ENCODE measurements around the gene FLRT2.

FLRT2 gene

DNA sequence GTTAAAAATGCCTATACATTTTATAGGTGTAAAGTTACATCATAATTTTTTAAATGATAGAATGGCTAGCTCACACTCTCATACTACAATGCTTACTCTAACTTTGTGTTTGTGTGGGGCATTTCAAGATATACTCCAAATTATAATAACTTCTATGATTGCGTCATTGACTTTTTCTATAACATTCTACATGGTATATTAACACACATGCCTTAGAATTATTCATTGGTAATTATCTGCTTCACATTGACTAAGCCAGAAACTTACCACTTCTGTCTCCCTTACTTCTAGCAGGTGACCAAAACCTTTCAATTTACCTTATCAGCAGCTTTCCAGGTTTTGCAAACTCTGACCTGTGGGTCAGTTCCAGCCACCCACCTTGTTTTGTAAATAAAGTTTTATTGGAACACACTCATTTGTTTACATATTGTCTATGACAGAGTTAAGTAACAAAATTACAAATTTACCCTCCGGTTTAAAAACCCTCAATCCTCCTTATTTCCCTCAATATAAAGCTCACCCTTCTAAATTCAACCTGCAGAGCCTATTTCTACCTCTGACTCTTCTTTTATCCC lies 12.7 kb upstream of the FLRT2 start:
- no peak for TF ChIP-seq FOXP2 (optimal IDR thresholded peaks at IDR 0.05; ENCODE audit: borderline replicate concordance, extremely low read depth, extremely low read length, insufficient read depth)
- TF ChIP-seq, protein P1, sequence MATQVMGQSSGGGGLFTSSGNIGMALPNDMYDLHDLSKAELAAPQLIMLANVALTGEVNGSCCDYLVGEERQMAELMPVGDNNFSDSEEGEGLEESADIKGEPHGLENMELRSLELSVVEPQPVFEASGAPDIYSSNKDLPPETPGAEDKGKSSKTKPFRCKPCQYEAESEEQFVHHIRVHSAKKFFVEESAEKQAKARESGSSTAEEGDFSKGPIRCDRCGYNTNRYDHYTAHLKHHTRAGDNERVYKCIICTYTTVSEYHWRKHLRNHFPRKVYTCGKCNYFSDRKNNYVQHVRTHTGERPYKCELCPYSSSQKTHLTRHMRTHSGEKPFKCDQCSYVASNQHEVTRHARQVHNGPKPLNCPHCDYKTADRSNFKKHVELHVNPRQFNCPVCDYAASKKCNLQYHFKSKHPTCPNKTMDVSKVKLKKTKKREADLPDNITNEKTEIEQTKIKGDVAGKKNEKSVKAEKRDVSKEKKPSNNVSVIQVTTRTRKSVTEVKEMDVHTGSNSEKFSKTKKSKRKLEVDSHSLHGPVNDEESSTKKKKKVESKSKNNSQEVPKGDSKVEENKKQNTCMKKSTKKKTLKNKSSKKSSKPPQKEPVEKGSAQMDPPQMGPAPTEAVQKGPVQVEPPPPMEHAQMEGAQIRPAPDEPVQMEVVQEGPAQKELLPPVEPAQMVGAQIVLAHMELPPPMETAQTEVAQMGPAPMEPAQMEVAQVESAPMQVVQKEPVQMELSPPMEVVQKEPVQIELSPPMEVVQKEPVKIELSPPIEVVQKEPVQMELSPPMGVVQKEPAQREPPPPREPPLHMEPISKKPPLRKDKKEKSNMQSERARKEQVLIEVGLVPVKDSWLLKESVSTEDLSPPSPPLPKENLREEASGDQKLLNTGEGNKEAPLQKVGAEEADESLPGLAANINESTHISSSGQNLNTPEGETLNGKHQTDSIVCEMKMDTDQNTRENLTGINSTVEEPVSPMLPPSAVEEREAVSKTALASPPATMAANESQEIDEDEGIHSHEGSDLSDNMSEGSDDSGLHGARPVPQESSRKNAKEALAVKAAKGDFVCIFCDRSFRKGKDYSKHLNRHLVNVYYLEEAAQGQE (IDR thresholded peaks at IDR 0.05; ENCODE audit: insufficient read depth in 1 of 2, low read depth in 2 of 2, low read length in 2 of 2): no peak
- no peak for TF ChIP-seq POLR2AphosphoS5 (IDR thresholded peaks at IDR 0.05; ENCODE audit: low read depth, low read length)
- TF ChIP-seq SIN3A (IDR thresholded peaks at IDR 0.05; ENCODE audit: borderline replicate concordance, insufficient read depth, low read length): no peak
- TF ChIP-seq TAF1 (IDR thresholded peaks at IDR 0.05; ENCODE audit: borderline replicate concordance, insufficient read depth, low read length): no peak

DNA sequence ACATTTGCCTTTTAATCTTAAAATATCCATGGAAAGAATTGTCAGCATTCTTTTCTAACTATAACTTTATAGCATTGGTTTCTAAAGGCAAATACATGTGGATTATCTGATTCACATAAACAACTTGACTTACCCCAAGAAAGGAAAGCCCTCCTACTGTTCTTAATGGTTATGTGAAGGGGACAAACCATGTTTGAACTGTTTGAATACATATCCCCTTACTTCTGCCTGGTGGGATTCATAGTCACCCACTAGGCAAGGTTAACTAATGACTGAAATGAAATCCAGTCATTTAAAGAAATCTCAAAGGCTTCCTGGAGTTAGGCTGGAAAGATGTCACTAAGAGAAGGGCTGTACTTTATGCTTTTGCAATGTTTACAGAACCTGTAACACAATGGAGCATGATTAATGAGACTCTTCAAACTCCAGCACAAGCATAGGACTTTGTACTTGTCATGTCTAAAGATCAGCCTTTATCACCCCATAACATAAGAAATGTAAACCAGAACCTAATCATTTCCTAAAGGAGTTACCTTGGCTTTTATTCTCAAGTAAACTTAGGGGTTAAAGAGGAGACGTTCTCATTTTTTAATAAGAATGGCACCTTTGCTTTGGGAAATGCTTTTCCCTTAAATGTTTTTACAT lies 10.2 kb upstream of the FLRT2 start:
- TF ChIP-seq FOXP2 (optimal IDR thresholded peaks at IDR 0.05; ENCODE audit: borderline replicate concordance, extremely low read depth, extremely low read length, insufficient read depth): no peak
- TF ChIP-seq, protein P1 (IDR thresholded peaks at IDR 0.05; ENCODE audit: insufficient read depth in 1 of 2, low read depth in 2 of 2, low read length in 2 of 2): no peak
- TF ChIP-seq POLR2AphosphoS5 (IDR thresholded peaks at IDR 0.05; ENCODE audit: low read depth, low read length): no peak
- TF ChIP-seq TAF1 (IDR thresholded peaks at IDR 0.05; ENCODE audit: borderline replicate concordance, insufficient read depth, low read length): no peak
- no peak for TF ChIP-seq SIN3A (IDR thresholded peaks at IDR 0.05; ENCODE audit: borderline replicate concordance, insufficient read depth, low read length)

DNA sequence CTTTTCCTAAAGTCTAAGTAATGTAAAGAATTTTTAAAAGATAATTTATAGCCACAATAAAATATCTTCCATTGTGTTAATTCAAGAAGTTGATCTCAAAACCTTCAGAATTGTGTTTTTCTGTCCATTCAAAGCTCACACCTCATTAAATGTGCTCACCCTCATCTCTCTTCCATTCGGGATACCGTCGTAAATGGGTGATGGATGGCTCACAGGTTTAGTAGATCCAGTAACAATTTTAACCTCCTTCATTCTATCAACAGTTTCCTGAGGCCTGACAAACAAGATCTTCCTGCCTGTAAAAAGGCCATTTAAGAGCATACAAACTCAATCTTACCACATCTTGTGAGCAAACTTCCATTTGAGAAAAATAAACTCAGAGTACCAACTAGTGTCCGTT lies 9.4 kb upstream of the FLRT2 start:
- TF ChIP-seq SIN3A (IDR thresholded peaks at IDR 0.05; ENCODE audit: borderline replicate concordance, insufficient read depth, low read length) (no peak), FOXP2 (optimal IDR thresholded peaks at IDR 0.05; ENCODE audit: borderline replicate concordance, extremely low read depth, extremely low read length, insufficient read depth) (no peak), POLR2AphosphoS5 (IDR thresholded peaks at IDR 0.05; ENCODE audit: low read depth, low read length) (no peak), TAF1 (IDR thresholded peaks at IDR 0.05; ENCODE audit: borderline replicate concordance, insufficient read depth, low read length) (no peak)
- TF ChIP-seq, protein P1 (IDR thresholded peaks at IDR 0.05; ENCODE audit: insufficient read depth in 1 of 2, low read depth in 2 of 2, low read length in 2 of 2): no peak

DNA sequence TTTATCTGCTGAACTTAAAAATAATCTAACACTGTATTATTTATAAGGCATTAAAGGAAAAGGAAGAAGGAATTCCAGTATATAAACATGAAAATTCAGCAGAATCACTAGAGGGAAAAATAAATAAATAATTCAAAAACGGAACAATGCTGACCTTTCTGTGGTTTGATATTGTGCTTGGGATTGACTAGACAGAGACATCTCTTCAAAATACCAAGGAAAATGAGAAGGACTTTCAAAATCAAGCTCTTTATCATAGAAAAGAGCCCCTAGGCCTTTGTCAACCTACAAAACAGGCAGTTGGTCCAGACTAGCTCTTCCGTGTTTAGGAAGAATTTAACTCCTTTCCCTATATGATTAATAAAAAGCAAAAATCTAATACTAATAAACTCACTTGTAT lies 6.3 kb upstream of the FLRT2 start:
- TF ChIP-seq FOXP2 (optimal IDR thresholded peaks at IDR 0.05; ENCODE audit: borderline replicate concordance, extremely low read depth, extremely low read length, insufficient read depth) (no peak), POLR2AphosphoS5 (IDR thresholded peaks at IDR 0.05; ENCODE audit: low read depth, low read length) (no peak), SIN3A (IDR thresholded peaks at IDR 0.05; ENCODE audit: borderline replicate concordance, insufficient read depth, low read length) (no peak), TAF1 (IDR thresholded peaks at IDR 0.05; ENCODE audit: borderline replicate concordance, insufficient read depth, low read length) (no peak)
- TF ChIP-seq, protein P1 (IDR thresholded peaks at IDR 0.05; ENCODE audit: insufficient read depth in 1 of 2, low read depth in 2 of 2, low read length in 2 of 2): no peak
